Measurements from ENCODE around the gene SND1.

Gene SND1

GRCh38 chr7:128031901-128032604, 380.1 kb downstream of the SND1 start:
- Histone ChIP-seq H3K4me2 (ENCODE audit: low read depth, low read length, poor library complexity, severe bottlenecking) (peak overlapping the region; percentile 49), H3K27me3 (ENCODE audit: low read length) (no peaks in the 10 kb centered on the region), H2AFZ (ENCODE audit: low read depth, low read length, severe bottlenecking) (no peak overlapping the region), H3K4me3 (ENCODE audit: insufficient read depth, low read length, poor library complexity, severe bottlenecking) (peak overlapping the region; percentile 46), H3K27ac (ENCODE audit: low read depth, low read length) (no peak overlapping the region), H3F3A (ENCODE audit: insufficient read depth) (no peaks in the 10 kb centered on the region), H3K9me3 (ENCODE audit: insufficient read depth, low read length) (no peaks in the 10 kb centered on the region), H3K36me3 (ENCODE audit: low read length) (no peaks in the 10 kb centered on the region), H3K9me2 (replicated peaks; ENCODE audit: insufficient read depth, low read length) (no peaks in the 10 kb centered on the region), H3K9ac (ENCODE audit: low read length) (peak overlapping the region; percentile 48; the same call in 1 of the 2 replicates), H3K79me2 (ENCODE audit: insufficient read depth, low read length) (no peaks in the 10 kb centered on the region; the same call in 1 of the 2 replicates), H4K20me1 (ENCODE audit: low read depth, low read length) (0 out of 2 replicates have a peak, but pooled peaks cover 5% of the 10 kb centered on the region)
- no peak for TF ChIP-seq CTCF (IDR thresholded peaks at IDR 0.05; ENCODE audit: insufficient read depth, low read length, poor library complexity, severe bottlenecking)
- TF ChIP-seq EZH2phosphoT487 (conservative IDR thresholded peaks at IDR 0.05; ENCODE audit: low read length): no peak

- Histone ChIP-seq H3K27me3 (ENCODE audit: low read length) (no peaks in the 10 kb centered on the region), H3K79me2 (ENCODE audit: insufficient read depth, low read length) (no peaks in the 10 kb centered on the region; the same call in 1 of the 2 replicates), H3F3A (ENCODE audit: insufficient read depth) (no peaks in the 10 kb centered on the region), H4K20me1 (ENCODE audit: low read depth, low read length) (0 out of 2 replicates have a peak, but pooled peaks cover 5% of the 10 kb centered on the region), H3K4me3 (ENCODE audit: insufficient read depth, low read length, poor library complexity, severe bottlenecking) (no peak overlapping the region), H3K9me2 (replicated peaks; ENCODE audit: insufficient read depth, low read length) (no peaks in the 10 kb centered on the region), H3K9me3 (ENCODE audit: insufficient read depth, low read length) (no peaks in the 10 kb centered on the region), H2AFZ (ENCODE audit: low read depth, low read length, severe bottlenecking) (no peak overlapping the region), H3K27ac (ENCODE audit: low read depth, low read length) (no peak overlapping the region), H3K9ac (ENCODE audit: low read length) (no peak overlapping the region), H3K36me3 (ENCODE audit: low read length) (no peaks in the 10 kb centered on the region), H3K4me2 (ENCODE audit: low read depth, low read length, poor library complexity, severe bottlenecking) (no peak overlapping the region)
- TF ChIP-seq EZH2phosphoT487 (conservative IDR thresholded peaks at IDR 0.05; ENCODE audit: low read length) (no peak), CTCF (IDR thresholded peaks at IDR 0.05; ENCODE audit: insufficient read depth, low read length, poor library complexity, severe bottlenecking) (no peak)
These were observed 380.7 kb downstream of the SND1 start for GRCh38 chr7:128032605-128033235.

GRCh38 chr7:128033246-128033645, 381.3 kb downstream of the SND1 start:
- H3K27ac ChIP-seq (ENCODE audit: low read depth, low read length): no peak overlapping the region
- H3K9me3 ChIP-seq (ENCODE audit: insufficient read depth, low read length): no peaks in the 10 kb centered on the region
- no peaks in the 10 kb centered on the region; the same call in 1 of the 2 replicates for H3K79me2 ChIP-seq (ENCODE audit: insufficient read depth, low read length)
- H3K4me3 ChIP-seq (ENCODE audit: insufficient read depth, low read length, poor library complexity, severe bottlenecking): no peak overlapping the region
- 0 out of 2 replicates have a peak, but pooled peaks cover 5% of the 10 kb centered on the region for H4K20me1 ChIP-seq (ENCODE audit: low read depth, low read length)
- H3K36me3 ChIP-seq (ENCODE audit: low read length): no peaks in the 10 kb centered on the region
- no peaks in the 10 kb centered on the region for H3K9me2 ChIP-seq (replicated peaks; ENCODE audit: insufficient read depth, low read length)
- no peak overlapping the region for H3K9ac ChIP-seq (ENCODE audit: low read length)
- no peaks in the 10 kb centered on the region for H3K27me3 ChIP-seq (ENCODE audit: low read length)
- no peak for TF ChIP-seq EZH2phosphoT487 (conservative IDR thresholded peaks at IDR 0.05; ENCODE audit: low read length)
- TF ChIP-seq CTCF (IDR thresholded peaks at IDR 0.05; ENCODE audit: insufficient read depth, low read length, poor library complexity, severe bottlenecking): no peak
- no peak overlapping the region for H2AFZ ChIP-seq (ENCODE audit: low read depth, low read length, severe bottlenecking)
- no peak overlapping the region for H3K4me2 ChIP-seq (ENCODE audit: low read depth, low read length, poor library complexity, severe bottlenecking)
- no peaks in the 10 kb centered on the region for H3F3A ChIP-seq (ENCODE audit: insufficient read depth)

Data from SU-DHL-6 (cell line).